Mucosa of rectum (tissue), 2 donors: ENCODE measurements around the gene HIGD1C.
"Not testable (repeated sequence)": the region's sequence is repeated elsewhere in the genome, so short reads cannot be mapped to it uniquely, and the experiment has no call there.

ENCODE experiments used
- H3K27ac ChIP-seq, 2 donors: one replicate each; pipeline ENCODE4 v1.7.0; 2013; ENCODE audit warnings: inconsistent platforms in 2 of 2, low read depth in 2 of 2, low read length in 2 of 2
- H3K27me3 ChIP-seq, 2 donors: one replicate each; pipeline ENCODE4 v1.7.0; 2013; ENCODE audit warnings: low read length in 2 of 2; ENCODE audit not compliant: control insufficient read depth in 2 of 2, insufficient read depth in 2 of 2
- H3K36me3 ChIP-seq, 2 donors: one replicate each; pipeline ENCODE4 v1.7.0; 2013; ENCODE audit warnings: low read length in 2 of 2; ENCODE audit not compliant: control insufficient read depth in 2 of 2, insufficient read depth in 2 of 2
- H3K4me1 ChIP-seq, 2 donors: one replicate each; pipeline ENCODE4 v1.7.0; 2013; ENCODE audit warnings: low read length in 2 of 2, mild to moderate bottlenecking in 1 of 2; ENCODE audit not compliant: control insufficient read depth in 2 of 2, insufficient read depth in 2 of 2
- H3K4me3 ChIP-seq, 2 donors: one replicate each; pipeline ENCODE4 v1.7.0; 2013; ENCODE audit warnings: low read length in 2 of 2
- H3K9ac ChIP-seq, 2 donors: one replicate each; pipeline ENCODE4 v1.7.0; 2013; ENCODE audit warnings: low read length in 2 of 2, low read depth in 1 of 2, mild to moderate bottlenecking in 1 of 2
- H3K9me3 ChIP-seq, 2 donors: one replicate each; pipeline ENCODE4 v1.7.0; 2013; ENCODE audit warnings: low read length in 2 of 2; ENCODE audit not compliant: control insufficient read depth in 2 of 2
- donor health status: healthy.
- donor health status: Normal muscosa, but diverticular disease.

HIGD1C gene

DNA sequence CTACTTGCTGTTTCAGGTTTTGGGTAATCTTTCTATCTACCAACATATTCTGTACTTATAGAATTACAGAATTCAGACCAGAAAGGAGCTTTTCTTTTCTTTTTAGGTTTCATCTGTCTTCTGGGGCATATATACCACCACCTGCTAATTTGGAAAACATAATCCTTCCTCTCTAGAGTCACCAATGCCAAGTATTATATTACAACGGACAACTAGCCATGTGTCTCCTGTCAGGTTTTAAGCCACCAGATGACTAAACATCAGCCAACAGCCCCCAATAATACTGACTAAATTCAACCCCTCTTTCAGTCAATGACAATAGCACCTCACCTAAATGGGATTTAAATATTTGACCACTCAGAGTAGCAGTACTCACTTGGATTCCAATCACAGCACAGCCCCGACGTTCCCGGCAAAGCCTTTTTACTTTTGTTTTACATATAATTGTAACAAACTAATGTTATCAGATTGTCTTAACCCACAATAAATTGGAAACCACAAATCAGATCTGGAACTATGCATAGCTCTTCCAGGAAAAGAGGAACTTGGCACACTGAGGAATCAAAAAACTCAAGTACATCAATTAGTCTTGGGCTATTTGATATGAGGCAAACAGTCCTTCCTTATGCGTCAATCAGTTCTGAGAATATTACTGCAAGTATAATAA lies 60.4 kb downstream of the HIGD1C start:
- H3K27ac ChIP-seq: no peak overlapping the region
- H3K4me1 ChIP-seq: no peaks in the 10 kb centered on the region
- H3K9me3 ChIP-seq: no peaks in the 10 kb centered on the region
- H3K27me3 ChIP-seq: no peaks in the 10 kb centered on the region
- peaks cover 3% of the 10 kb centered on the region in 2 donors for H3K36me3 ChIP-seq
- no peak overlapping the region for H3K4me3 ChIP-seq
- no peak overlapping the region for H3K9ac ChIP-seq

DNA sequence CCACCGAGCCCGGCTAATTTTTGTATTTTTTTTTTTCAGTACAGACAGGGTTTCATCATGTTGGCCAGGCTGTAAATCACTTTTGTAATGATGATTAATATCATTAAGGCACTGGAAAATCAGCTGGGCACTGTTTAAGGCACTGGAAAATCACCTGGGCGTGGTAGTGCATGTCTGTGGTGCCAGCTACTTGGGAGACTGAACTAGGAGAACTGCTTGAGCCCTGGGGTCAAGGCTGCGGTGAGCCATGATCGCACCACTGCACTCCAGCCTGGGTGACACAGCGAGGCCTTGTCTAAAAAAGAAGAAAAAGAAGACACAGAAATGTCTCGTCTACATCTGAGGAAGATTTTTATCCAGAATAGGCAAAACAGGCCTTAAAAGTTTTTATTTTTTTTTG lies 61.1 kb downstream of the HIGD1C start:
- Histone ChIP-seq H3K4me1 (no peaks in the 10 kb centered on the region), H3K36me3 (no peaks in the 10 kb centered on the region), H3K27me3 (no peaks in the 10 kb centered on the region), H3K27ac (no peak overlapping the region), H3K9ac (no peak overlapping the region), H3K9me3 (no peaks in the 10 kb centered on the region), H3K4me3 (no peak overlapping the region)

DNA sequence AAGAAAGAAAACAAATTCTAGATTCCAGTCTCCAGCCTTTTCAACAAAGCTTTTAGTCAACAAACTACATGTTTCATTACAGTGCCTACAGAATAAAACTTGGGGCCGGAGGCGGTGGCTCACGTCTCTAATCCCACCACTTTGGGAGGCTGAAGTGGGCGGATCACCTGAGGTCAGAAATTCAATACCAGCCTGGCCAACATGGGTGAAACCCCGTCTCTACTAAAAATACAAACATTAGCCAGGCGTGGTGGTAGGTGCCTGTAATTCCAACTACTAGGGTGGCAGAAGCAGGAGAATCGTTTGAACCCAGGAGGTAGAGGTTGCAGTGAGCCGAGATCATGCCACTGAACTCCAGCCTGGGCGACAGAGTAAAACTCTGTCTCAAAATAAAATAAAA lies 62.1 kb downstream of the HIGD1C start:
- H3K9me3 ChIP-seq, H3K9ac ChIP-seq, H3K27ac ChIP-seq, H3K36me3 ChIP-seq, H3K4me1 ChIP-seq, H3K4me3 ChIP-seq, H3K27me3 ChIP-seq: not testable (repeated sequence)

DNA sequence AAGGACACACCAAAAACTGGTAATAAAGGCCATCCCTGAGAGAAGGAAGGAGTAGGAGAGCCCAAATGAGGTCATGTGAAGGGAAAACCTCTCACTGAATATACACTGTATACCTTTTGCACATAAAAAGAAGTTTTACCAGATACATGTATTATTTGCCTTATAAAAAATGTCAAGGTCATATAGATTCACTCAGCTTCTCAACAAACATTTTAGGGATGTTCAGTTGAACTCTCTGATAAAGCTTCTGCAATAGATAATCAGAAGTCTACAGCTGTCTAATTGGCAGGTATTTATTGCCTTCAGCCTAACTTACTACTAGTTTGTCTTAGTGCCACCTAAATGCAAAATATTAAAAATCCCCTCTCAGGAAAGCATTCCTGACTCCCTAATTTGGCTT lies 65.1 kb downstream of the HIGD1C start:
- no peaks in the 10 kb centered on the region for H3K4me1 ChIP-seq
- H3K4me3 ChIP-seq: no peak overlapping the region
- H3K27ac ChIP-seq: no peak overlapping the region
- no peak overlapping the region for H3K9ac ChIP-seq
- H3K9me3 ChIP-seq: no peaks in the 10 kb centered on the region
- H3K27me3 ChIP-seq: no peaks in the 10 kb centered on the region
- no peaks in the 10 kb centered on the region for H3K36me3 ChIP-seq

DNA sequence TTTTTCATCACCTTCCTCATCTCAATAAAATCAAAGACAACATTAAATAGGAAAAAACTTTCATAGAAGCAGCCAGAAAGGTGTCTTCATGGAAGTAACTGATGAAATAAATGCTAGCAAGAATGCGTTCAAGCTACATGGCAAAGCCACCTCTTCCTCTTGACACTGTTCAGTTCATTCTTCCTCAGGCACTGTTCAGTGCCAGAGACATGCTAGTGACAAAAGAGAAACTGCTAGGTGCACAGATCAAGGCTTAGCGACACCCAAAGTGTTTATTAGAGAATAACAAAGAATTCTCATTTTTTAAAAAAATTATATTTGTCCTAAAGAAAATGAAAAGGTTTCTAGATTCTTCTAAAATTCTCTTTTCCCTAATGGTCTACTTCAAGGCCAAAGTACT lies 66.6 kb downstream of the HIGD1C start:
- H3K36me3 ChIP-seq: no peaks in the 10 kb centered on the region
- H3K9ac ChIP-seq: no peak overlapping the region
- H3K27ac ChIP-seq: no peak overlapping the region
- no peaks in the 10 kb centered on the region for H3K9me3 ChIP-seq
- peaks cover 5 to 6% of the 10 kb centered on the region in 2 donors for H3K4me1 ChIP-seq
- H3K27me3 ChIP-seq: no peaks in the 10 kb centered on the region
- no peak overlapping the region for H3K4me3 ChIP-seq

DNA sequence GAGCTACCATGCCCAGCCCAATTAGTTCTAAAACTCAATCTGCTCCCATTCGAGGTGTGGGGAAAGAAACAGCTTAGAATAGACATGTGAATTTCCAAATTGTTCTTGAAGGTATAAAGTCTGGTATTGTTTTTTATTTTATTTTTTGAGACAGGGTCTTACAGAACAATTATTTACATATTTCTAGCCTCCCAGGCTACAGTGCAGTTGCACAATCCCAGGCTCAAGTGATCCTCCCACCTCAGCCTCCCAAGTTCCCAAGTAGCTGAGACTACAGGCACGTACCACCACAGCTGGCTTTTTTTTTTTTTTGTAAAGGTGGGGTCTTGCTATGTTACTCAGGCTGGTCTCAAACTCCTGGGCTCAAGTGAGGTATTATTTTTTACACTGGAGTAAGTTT lies 67.6 kb downstream of the HIGD1C start:
- Histone ChIP-seq H3K9ac (no peak overlapping the region), H3K9me3 (no peaks in the 10 kb centered on the region), H3K36me3 (no peaks in the 10 kb centered on the region), H3K4me1 (peaks cover 8 to 11% of the 10 kb centered on the region in 2 donors), H3K27me3 (no peaks in the 10 kb centered on the region), H3K27ac (no peak overlapping the region), H3K4me3 (no peak overlapping the region)
